OCI-LY3 (cell line): ENCODE measurements around the gene B3GLCT.

Source experiments
- H2AFZ ChIP-seq: fragments of 200-600, 300-600 bp; shearing (Covaris generic); 2 replicates; pipeline ENCODE4 v1.6.0; 2014; ENCODE audit warnings: antibody characterized with exemption, low read depth, low read length
- H3K27ac ChIP-seq: fragments of 200-600, 300-600 bp; sonication (generic); 2 replicates; pipeline ENCODE4 v1.5.1; 2014; ENCODE audit warnings: mild to moderate bottlenecking, low read length, moderate library complexity, mixed read lengths
- H3K27me3 ChIP-seq: fragments of 200-600, 300-600 bp; sonication (generic); 2 replicates; pipeline ENCODE4 v1.6.1; 2014; ENCODE audit warnings: low read depth, low read length, mixed read lengths
- H3K36me3 ChIP-seq: fragments of 200-600, 300-600 bp; sonication (generic); replicated peaks from 2 replicates; pipeline ENCODE3; 2014; ENCODE audit warnings: low read depth, low read length, mixed read lengths
- H3K4me1 ChIP-seq: fragments of 300-600, 200-600 bp; sonication (generic); 2 replicates; pipeline ENCODE4 v1.6.1; 2014; ENCODE audit warnings: low read length, mixed read lengths
- H3K4me2 ChIP-seq: fragments of 200-600, 300-600 bp; sonication (generic); 2 replicates; pipeline ENCODE4 v1.6.1; 2014; ENCODE audit warnings: low read length, mixed read lengths
- H3K4me3 ChIP-seq: fragments of 300-600, 200-600 bp; sonication (generic); 2 replicates; pipeline ENCODE4 v1.5.1; 2014; ENCODE audit warnings: antibody characterized with exemption, mild to moderate bottlenecking, low read length, moderate library complexity
- H3K79me2 ChIP-seq: fragments of 300-600, 200-600 bp; shearing (Covaris generic); 2 replicates; pipeline ENCODE4 v1.6.1; 2014; ENCODE audit warnings: mild to moderate bottlenecking, low read length, mixed read lengths
- H3K9ac ChIP-seq: fragments of 300-600, 200-600 bp; shearing (Covaris generic); 2 replicates; pipeline ENCODE4 v1.6.0; 2014; ENCODE audit warnings: mild to moderate bottlenecking, low read length, moderate library complexity
- H3K9me3 ChIP-seq: fragments of 200-600, 300-600 bp; shearing (Covaris generic); 2 replicates; pipeline ENCODE4 v1.6.1; 2014; ENCODE audit warnings: low read length, mixed read lengths; ENCODE audit not compliant: insufficient read depth
- H4K20me1 ChIP-seq: fragments of 200-600, 300-600 bp; sonication (generic); 2 replicates; pipeline ENCODE4 v1.6.1; 2016; ENCODE audit warnings: low read length, mixed read lengths; ENCODE audit not compliant: insufficient read depth
- EZH2phosphoT487 ChIP-seq: fragments of 200-600 bp; shearing (Covaris generic); IDR thresholded peaks from 2 replicates; pipeline ENCODE4 v1.6.1; 2018; ENCODE audit warnings: antibody characterized with exemption, mixed run types, low read depth
- TF ChIP-seq, protein P1 (sequence below): fragments of 200-600, 300-600 bp; sonication (generic); IDR thresholded peaks from 2 replicates; pipeline ENCODE4 v1.5.1; 2014; ENCODE audit warnings: antibody characterized with exemption, low read length, low read depth

Gene B3GLCT

DNA sequence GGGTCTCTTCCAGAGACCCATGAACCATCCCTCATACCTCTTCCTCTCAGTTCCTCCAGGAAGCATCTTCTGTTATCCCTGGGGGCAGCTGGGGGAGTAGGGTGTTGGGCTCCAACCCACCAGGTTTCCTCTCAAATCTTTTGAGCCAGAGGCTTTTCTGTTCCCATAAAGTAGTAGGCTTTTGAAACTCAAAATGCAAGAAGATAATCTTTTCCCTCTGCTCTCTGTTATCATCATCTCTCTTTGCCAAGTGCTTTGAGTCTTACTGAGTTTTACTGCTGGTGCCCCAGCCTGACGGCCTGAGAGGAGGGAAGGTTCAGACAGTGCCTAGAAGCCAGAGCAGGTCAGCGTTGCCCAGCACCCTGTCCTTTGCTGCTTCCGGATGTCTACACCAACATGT, 157.2 kb downstream of the B3GLCT start:
- Histone ChIP-seq H3K27me3 (0 out of 2 replicates have a peak, but pooled peaks cover 3% of the 10 kb centered on the region), H2AFZ (no peak overlapping the region), H3K27ac (no peak overlapping the region), H3K79me2 (no peaks in the 10 kb centered on the region), H3K4me3 (no peak overlapping the region), H3K36me3 (no peaks in the 10 kb centered on the region), H3K4me2 (no peak overlapping the region), H3K4me1 (no peaks in the 10 kb centered on the region), H3K9ac (no peak overlapping the region), H4K20me1 (no peaks in the 10 kb centered on the region), H3K9me3 (peaks cover 21% of the 10 kb centered on the region; the same call in 1 of the 2 replicates)
- no peak for TF ChIP-seq EZH2phosphoT487
- TF ChIP-seq, protein P1, sequence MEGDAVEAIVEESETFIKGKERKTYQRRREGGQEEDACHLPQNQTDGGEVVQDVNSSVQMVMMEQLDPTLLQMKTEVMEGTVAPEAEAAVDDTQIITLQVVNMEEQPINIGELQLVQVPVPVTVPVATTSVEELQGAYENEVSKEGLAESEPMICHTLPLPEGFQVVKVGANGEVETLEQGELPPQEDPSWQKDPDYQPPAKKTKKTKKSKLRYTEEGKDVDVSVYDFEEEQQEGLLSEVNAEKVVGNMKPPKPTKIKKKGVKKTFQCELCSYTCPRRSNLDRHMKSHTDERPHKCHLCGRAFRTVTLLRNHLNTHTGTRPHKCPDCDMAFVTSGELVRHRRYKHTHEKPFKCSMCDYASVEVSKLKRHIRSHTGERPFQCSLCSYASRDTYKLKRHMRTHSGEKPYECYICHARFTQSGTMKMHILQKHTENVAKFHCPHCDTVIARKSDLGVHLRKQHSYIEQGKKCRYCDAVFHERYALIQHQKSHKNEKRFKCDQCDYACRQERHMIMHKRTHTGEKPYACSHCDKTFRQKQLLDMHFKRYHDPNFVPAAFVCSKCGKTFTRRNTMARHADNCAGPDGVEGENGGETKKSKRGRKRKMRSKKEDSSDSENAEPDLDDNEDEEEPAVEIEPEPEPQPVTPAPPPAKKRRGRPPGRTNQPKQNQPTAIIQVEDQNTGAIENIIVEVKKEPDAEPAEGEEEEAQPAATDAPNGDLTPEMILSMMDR = no peak

DNA sequence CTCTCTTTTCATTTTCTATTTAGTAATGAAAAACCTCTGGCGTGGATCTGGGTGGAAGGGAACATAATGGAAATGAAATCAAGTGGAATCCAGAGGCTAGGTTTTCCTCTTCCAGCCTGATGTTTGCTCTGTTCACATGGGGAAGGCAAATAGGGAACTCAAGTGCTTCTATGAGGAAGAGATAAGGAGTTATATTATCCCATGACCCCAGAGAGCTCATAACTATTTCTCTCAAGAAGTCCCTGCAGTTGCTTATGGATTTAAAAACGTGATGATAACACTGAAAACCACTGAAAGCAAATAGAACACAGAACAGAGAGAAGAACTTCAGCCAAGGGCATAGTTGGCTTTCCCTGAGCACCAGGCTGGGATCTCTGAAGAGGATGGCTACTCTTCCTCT, 157.8 kb downstream of the B3GLCT start:
- TF ChIP-seq, protein P1 = no peak
- TF ChIP-seq EZH2phosphoT487 = no peak
- H3K79me2 ChIP-seq = no peaks in the 10 kb centered on the region
- no peak overlapping the region for H3K9ac ChIP-seq
- no peak overlapping the region for H3K4me2 ChIP-seq
- no peak overlapping the region for H3K4me3 ChIP-seq
- H3K9me3 ChIP-seq = peaks cover 21% of the 10 kb centered on the region; the same call in 1 of the 2 replicates
- H4K20me1 ChIP-seq = no peaks in the 10 kb centered on the region
- H3K27me3 ChIP-seq = 0 out of 2 replicates have a peak, but pooled peaks cover 3% of the 10 kb centered on the region
- no peaks in the 10 kb centered on the region for H3K36me3 ChIP-seq
- no peak overlapping the region for H3K27ac ChIP-seq
- no peaks in the 10 kb centered on the region for H3K4me1 ChIP-seq
- H2AFZ ChIP-seq = no peak overlapping the region

DNA sequence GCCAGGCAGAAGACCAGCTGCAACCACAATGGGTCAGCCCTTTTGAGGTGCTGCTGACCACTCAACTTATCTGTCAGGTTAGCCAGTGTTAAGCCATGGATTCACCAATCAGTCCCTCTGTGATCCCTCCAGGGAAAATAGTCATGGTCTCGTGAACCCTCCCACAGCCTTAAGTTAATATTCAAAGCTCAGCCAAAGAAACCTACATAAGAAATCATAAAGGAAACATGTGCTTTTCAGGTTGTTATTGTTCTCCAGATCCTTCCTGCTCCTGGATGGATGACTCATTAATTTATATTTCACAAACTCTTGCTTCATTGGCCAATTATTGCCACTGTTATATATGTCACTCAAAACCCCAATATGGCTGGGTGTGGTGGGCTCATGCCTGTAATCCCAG, 161.9 kb downstream of the B3GLCT start:
- H4K20me1 ChIP-seq = no peaks in the 10 kb centered on the region
- no peak overlapping the region for H2AFZ ChIP-seq
- no peak overlapping the region for H3K4me2 ChIP-seq
- no peak overlapping the region for H3K9ac ChIP-seq
- H3K9me3 ChIP-seq = no peaks in the 10 kb centered on the region
- H3K27ac ChIP-seq = no peak overlapping the region
- no peak for TF ChIP-seq EZH2phosphoT487
- TF ChIP-seq, protein P1 = no peak
- H3K4me1 ChIP-seq = no peaks in the 10 kb centered on the region
- H3K79me2 ChIP-seq = no peaks in the 10 kb centered on the region
- H3K4me3 ChIP-seq = no peak overlapping the region
- H3K27me3 ChIP-seq = 0 out of 2 replicates have a peak, but pooled peaks cover 3% of the 10 kb centered on the region
- H3K36me3 ChIP-seq = no peaks in the 10 kb centered on the region

DNA sequence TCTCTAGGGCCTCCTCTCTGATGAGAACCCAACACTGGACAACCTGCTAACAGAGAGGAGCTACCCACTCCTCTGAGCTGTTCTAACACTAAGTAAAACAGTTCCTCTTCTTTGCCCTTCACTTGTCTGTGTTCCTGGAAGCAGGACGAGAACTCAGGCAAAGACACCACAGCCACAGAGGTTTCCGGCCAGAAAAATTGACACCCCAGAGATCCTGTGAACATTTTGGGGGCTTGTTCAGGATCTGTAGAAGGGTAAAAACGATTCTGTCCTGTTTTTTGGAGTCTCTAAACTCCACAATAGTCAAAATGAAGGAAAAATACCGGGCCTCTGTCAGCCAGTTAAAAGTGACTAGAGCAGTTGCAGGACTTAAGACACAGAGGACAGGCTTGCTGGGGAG, 165.9 kb downstream of the B3GLCT start:
- Histone ChIP-seq H3K27me3 (peaks cover 8% of the 10 kb centered on the region; the same call in 1 of the 2 replicates), H3K36me3 (no peaks in the 10 kb centered on the region), H4K20me1 (no peaks in the 10 kb centered on the region), H3K4me2 (no peak overlapping the region), H3K79me2 (no peaks in the 10 kb centered on the region), H3K4me3 (no peak overlapping the region), H2AFZ (no peak overlapping the region; the same call in 1 of the 2 replicates), H3K4me1 (no peaks in the 10 kb centered on the region), H3K9ac (no peak overlapping the region), H3K27ac (no peak overlapping the region), H3K9me3 (no peaks in the 10 kb centered on the region)
- TF ChIP-seq EZH2phosphoT487 = no peak
- TF ChIP-seq, protein P1 = no peak
